Brain microvascular endothelial cell (primary cell): ENCODE results near the gene NDC80.

Experiments used
- DNase-seq: peaks from one replicate; pipeline ENCODE4 v3.0.0-alpha.2; 2020
- H3K27ac ChIP-seq: fragments of 250-450 bp; sonication (Bioruptor Pico); 2 replicates; pipeline ENCODE4 v1.5.1; 2020; ENCODE audit warnings: mild to moderate bottlenecking, moderate library complexity
- H3K27me3 ChIP-seq: fragments of 250-450 bp; sonication (Bioruptor Pico); replicated peaks from 2 replicates; pipeline ENCODE4 v1.5.1; 2020; ENCODE audit warnings: mild to moderate bottlenecking
- H3K36me3 ChIP-seq: fragments of 250-450 bp; sonication (Bioruptor Pico); replicated peaks from 2 replicates; pipeline ENCODE4 v1.5.1; 2020; ENCODE audit warnings: mild to moderate bottlenecking
- H3K4me3 ChIP-seq: 2 replicates; pipeline ENCODE4 v1.5.1; 2011; ENCODE audit warnings: low read depth, mild to moderate bottlenecking, control low read depth, low read length, moderate library complexity
- CTCF ChIP-seq: IDR thresholded peaks from 2 replicates; pipeline ENCODE4 v1.5.1; 2011; ENCODE audit warnings: low read depth, mild to moderate bottlenecking, moderate library complexity, low read length, control low read depth, inconsistent platforms; ENCODE audit errors: missing control alignments
- in situ Hi-C: cut with HindIII; loops from 2 replicates; pipeline ENCODE4 v1.10.0; 2017; ENCODE audit warnings: low sequenced_read_pairs, low pct_ligation_motif_present

The NDC80 gene

GRCh38 chr18:2635586-2635985, 64.2 kb downstream of the NDC80 start:
- DNase-seq: no peak
- in situ Hi-C loops: no loop called here

DNA sequence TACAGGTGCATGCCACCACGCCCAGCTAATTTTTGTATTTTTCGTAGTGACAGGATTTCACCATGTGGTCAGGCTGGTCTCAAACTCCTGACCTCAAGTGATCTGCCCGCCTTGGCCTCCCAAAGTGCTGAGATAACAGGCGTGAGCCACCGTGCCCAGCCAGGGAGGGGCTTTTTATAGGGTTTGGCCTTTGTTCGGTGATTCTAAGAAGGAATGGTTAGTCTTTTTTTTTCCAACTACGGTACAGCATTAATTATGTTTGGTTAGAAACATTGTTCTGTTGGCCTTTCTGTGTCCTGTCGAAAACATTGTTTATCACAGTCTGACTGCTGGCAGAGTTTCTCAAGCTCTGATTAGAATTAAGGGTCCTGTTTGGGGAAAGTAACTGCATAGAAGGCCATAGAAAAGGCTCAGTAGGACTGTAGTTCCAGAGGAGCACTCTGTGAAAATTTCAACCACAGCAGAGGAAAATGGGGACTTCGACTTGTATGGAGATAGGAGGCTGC, 64.8 kb downstream of the NDC80 start:
- TF ChIP-seq CTCF: no peak
- Histone ChIP-seq H3K4me3 (no peak overlapping the region), H3K27me3 (no peaks in the 10 kb centered on the region), H3K27ac (no peak overlapping the region), H3K36me3 (no peaks in the 10 kb centered on the region)
- no peak for DNase-seq
- in situ Hi-C loops: no loop called here

More at GRCh38 chr18:2635586-2635985, 64.2 kb downstream of the NDC80 start:
- Histone ChIP-seq H3K27me3 (no peaks in the 10 kb centered on the region), H3K36me3 (no peaks in the 10 kb centered on the region), H3K4me3 (no peak overlapping the region), H3K27ac (no peak overlapping the region)
- no peak for TF ChIP-seq CTCF

DNA sequence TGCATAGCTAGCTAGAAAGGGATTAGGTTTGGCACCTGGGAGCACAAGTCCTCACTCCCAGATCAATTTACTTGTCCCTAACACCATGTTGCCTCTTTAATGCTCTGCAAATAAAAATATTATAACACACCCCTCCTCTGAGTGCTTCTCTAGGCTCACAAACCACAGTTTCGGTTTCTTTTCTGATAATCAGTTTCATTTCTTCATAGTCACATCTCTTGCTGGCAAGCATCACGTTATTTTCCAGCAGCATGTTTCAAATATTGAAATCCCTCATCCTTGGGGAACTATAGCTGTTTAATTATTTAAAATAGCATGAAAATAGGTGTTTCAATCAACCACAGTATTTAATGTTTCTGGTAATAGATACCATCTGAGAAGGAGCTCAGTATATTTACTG, 70.3 kb downstream of the NDC80 start:
- no peak for TF ChIP-seq CTCF
- Histone ChIP-seq H3K4me3 (no peak overlapping the region), H3K27ac (no peak overlapping the region), H3K36me3 (no peaks in the 10 kb centered on the region), H3K27me3 (no peaks in the 10 kb centered on the region)
- no peak for DNase-seq
- in situ Hi-C loops: no loop called here

DNA sequence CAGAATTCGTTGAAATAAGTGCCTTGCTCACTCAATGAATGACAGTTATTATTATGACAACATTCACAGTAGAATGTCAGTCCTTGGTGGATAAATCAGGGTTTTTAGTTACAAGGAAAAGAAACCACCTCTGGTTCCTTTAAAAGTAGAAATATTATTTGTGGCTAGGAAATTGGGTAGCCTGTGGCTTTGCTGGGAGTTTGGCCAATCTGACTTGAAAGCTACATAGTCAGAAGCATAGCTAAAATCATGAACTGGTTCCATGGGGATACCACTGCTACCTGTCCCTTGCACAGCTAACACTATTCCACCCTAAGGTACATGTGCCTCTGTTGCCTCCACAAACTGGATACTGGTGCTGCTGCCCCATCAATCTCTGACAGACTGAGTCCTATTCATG, 71.4 kb downstream of the NDC80 start:
- no peaks in the 10 kb centered on the region for H3K36me3 ChIP-seq
- H3K27ac ChIP-seq: no peak overlapping the region
- no peak overlapping the region for H3K4me3 ChIP-seq
- DNase-seq: no peak
- no peaks in the 10 kb centered on the region for H3K27me3 ChIP-seq
- TF ChIP-seq CTCF: no peak
- in situ Hi-C loops: no loop called here

DNA sequence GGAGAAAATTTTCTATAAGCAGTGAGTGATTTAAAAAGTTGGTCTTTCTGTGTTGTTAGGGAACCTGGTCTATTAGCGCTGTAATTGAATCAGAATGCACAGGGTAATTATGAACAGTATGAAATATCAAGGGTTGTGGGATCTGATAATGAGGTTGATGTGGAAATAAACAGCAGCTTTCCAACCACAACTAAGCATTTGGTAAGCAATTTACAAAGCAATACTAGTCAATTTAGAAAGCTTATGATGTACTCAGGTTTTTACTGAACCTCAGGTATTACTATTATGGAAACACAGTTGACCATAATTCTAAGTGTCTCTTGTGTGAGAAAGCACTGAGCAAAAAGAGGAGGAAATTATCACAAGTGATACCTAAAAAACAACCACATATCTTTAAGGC, 73.2 kb downstream of the NDC80 start:
- H3K36me3 ChIP-seq: no peaks in the 10 kb centered on the region
- H3K27ac ChIP-seq: no peak overlapping the region
- H3K27me3 ChIP-seq: no peaks in the 10 kb centered on the region
- no peak overlapping the region for H3K4me3 ChIP-seq
- DNase-seq: no peak
- in situ Hi-C loops: no loop called here
- TF ChIP-seq CTCF: no peak

DNA sequence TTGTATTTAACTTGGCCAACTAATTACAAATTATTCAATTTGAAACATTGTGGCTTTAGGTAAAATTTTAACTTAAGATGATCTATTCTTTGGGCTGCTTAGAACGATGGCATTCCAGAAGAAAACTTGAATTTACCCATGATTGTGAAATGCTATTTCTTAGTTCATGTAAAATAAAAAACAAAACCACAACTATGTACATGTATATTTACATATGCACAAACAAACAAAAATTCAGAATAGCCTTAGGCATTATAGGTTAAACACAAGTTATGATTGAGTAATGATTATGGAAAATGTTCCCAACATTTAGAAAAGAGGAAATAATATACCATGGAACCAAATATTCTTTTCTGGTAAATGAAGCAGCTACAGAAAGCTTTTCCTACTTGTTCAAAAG, 80.6 kb downstream of the NDC80 start:
- no peak for DNase-seq
- no peaks in the 10 kb centered on the region for H3K36me3 ChIP-seq
- no peak overlapping the region for H3K27ac ChIP-seq
- in situ Hi-C loops: no loop called here
- H3K4me3 ChIP-seq: no peak overlapping the region
- H3K27me3 ChIP-seq: no peaks in the 10 kb centered on the region
- no peak for TF ChIP-seq CTCF
